ENCODE measurements around the gene WDR55. TPM values are rescaled to one million over a fixed set of nuclear protein-coding genes. Genes with fewer than 3 reads are reported as not detected.
"Not testable (repeated sequence)": the region's sequence is repeated elsewhere in the genome, so short reads cannot be mapped to it uniquely, and the experiment has no call there.

The WDR55 gene, protein sequence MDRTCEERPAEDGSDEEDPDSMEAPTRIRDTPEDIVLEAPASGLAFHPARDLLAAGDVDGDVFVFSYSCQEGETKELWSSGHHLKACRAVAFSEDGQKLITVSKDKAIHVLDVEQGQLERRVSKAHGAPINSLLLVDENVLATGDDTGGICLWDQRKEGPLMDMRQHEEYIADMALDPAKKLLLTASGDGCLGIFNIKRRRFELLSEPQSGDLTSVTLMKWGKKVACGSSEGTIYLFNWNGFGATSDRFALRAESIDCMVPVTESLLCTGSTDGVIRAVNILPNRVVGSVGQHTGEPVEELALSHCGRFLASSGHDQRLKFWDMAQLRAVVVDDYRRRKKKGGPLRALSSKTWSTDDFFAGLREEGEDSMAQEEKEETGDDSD
- total RNA-seq = 41.1 and 45.1 TPM in 2 replicates

DNA sequence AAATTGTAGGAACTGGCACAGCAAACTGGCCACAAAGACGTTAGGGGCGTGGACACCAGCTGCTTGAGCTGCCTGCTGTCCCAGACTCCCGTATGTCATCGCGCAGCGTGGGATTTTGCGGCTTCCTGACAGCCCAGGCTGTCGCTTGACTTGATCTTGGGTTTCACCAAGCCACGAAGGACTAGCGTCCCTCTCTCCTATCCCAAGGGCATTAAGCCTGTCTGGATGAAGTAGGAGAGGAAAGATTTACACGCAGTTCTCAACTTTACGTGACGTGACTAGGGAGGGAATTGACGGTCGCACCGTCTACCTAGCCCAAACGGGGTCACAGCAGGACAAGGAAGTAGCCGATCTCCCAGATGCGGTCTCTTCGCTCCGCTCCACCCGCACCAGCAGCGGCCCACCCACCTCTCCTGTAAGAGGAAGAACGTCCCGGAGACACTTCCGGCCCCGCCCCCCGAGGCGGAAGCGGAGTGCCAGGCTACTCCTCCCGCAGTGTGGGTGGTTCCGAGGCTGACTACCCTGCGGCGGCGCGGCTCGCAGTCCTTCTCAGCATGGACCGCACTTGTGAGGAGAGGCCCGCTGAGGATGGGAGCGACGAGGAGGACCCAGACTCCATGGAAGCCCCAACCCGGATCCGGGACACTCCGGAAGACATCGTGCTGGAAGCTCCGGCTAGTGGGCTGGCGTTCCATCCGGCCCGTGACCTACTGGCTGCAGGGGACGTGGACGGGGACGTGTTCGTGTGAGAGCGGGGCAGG, at the start of gene WDR55:
TSS of gene WDR55 (plus strand) at position 546 of the 761 bp plus-strand sequence. CDS start at position 555, 9 bp downstream.
- DNase-seq = peak; percentile 89

DNA sequence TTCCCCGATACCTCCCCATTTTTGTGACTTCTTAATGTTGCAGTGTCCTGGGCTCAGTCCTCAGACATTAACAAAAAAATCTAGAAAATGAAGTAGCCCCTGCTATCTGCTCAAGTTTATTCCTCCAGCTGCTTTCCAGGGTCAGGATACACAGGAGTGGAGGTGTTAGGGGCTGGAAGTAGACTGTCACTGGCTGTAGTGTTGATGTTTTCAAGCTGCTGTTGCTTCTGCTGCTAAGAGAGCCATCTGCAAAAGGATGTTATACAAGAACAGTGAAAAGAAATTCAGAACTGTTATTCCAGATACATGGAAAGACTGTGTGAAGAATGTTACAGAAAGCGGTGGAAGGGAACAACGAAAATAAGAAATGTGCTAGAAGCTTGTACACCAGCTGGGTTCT, 42.4 kb upstream of the WDR55 start:
- DNase-seq = no peak

DNA sequence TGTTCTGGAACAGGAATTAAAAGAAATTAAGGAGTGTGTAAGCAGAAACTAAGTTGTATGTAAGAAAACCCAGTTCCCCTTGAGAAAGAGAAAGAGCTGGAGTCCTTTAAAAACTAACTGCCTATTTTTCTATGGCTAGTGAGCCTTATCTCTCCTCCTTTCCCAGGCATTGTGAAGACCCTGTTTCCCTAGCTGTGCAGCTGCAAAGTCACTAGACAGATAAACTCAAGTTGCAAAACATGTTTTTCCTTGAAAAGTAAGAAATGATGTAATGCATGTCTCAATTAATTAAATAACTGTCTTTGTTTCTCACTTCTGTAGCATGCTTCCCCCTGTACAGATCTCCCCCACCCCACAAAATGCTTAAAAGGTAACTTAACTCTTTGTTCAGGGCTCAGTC, 41.6 kb upstream of the WDR55 start:
- DNase-seq = not testable (repeated sequence)

DNA sequence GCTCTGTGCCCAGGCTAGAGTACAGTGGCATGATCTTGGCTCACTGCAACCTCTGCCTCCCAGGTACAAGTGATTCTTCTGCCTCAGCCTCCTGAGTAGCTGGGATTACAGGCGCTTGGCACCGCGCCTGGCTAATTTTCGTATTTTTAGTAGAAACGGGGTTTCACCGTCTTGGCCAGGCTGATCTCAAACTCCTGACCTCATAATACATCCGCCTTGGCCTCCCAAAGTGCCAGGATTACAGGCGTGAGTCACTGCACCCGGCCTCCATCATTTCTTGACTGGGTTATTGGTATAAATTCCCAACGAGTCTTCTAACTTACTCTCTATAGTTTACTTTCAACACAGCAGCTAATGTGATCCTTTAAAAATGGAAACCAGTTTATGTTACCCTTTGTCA, 39.8 kb upstream of the WDR55 start:
- not testable (repeated sequence) for DNase-seq

DNA sequence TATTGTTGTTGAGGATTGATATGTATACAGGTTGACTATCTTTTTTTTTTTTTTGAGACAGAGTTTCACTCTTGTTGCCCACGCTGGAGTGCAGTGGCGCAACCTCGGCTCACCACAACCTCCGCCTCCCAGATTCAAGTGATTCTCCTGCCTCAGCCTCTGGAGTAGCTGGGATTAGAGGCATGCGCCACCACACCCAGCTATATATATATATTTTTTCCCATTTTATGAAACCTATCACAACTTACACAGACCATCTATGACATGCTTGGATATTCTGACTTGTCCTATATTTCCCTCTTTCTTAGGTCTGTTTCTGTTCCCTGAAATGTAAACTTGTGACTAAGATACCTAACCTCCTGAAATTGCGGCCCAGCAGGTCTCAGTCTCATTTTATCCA, 36.7 kb upstream of the WDR55 start:
- DNase-seq = no peak

DNA sequence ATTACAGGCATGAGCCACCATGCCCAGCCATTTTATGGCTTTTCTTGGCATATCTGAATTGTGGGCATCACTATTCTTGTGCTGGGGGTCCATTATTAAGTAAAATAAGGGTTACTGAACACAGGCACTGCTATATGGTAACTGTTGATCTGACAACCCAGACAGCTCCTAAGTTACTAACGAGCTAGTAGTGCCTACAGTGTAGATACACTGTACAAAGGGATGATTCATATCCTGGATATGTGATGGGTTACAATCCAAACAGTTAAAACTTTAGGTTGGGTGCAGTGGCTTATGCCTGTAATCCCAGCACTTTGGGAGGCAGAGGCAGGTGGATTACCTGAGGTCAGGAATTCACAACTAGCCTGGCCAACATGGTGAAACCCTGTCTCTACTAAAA, 36.0 kb upstream of the WDR55 start:
- peak; percentile 22 for DNase-seq

DNA sequence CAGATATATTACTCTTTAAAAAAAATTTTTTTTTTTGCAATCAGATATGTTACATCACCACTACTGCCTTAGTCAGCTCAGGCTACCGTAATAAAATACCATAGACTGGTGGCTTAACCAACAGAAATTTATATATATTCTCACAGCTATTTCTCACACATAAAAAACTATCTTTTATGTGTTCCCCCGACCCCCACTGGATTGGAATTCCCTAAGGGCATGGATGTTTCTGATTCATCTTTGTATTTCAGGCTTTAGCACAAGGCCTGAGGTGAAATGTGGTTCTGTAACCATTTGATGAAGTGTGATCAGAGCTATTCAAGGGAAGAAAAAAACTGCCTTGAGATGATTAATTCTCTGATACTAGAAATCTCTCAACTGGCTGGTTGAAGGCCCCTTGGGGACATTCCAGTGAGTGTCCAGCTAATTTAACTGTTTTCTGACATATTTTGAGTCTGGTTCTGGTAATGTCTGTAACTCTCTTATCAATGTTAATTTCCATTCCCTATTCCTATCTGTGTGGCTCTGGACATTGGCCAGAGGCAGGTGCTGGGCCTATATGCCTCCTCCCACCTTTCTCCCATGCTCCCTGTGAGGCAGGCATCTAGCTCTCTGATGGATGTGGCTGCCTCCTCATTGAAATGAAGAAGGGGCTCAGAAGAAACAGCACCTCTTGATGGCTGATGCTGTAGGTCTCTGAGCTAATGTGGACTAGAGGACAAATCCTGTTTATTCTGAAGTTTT, 34.2 kb upstream of the WDR55 start:
- DNase-seq = no peak

DNA sequence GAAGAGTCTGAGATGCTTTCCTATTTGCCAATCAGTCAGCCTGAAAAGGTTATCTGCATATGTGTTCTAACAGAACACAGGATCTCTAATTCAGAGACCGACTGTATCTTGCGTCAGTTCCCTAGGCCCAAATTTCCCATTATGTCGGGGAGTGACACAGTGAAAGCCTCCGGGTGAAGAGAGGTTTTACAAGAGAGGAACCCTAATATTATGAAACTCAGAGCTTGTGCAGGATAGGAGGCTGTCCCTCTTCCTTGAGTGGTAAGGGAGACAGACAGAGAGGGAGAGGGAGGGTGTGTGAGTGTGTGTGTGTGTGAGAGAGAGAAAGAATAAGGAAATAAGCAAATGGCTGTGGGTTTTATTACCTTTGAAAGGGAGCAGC, 33.7 kb upstream of the WDR55 start:
- DNase-seq = no peak

DNA sequence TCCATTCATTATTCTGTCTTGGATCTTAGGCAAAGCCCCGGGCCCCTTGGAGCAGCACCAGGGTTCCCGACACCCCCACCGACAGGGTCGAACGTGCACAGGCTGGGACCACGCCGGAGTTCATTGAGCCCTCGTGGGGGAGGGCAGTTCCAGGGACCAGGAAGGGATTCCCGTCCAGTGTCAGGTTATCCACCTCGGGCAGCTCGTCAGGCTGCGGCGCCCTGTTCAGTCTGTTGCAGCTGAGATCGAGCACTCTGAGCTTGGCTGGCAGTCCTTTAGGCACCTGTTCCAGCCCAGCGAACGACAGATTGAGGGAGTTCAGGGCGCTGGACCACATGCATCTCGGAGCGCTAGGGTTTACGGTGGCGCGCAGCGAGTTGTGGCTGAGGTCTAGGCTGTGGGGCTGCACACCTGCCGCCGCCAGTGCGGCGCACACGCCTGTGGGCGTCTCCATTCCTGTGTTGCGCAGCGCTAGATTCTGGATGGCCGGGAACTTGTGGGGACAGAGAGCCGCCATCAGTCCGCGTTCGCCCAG, 32.8 kb upstream of the WDR55 start:
- DNase-seq = no peak

DNA sequence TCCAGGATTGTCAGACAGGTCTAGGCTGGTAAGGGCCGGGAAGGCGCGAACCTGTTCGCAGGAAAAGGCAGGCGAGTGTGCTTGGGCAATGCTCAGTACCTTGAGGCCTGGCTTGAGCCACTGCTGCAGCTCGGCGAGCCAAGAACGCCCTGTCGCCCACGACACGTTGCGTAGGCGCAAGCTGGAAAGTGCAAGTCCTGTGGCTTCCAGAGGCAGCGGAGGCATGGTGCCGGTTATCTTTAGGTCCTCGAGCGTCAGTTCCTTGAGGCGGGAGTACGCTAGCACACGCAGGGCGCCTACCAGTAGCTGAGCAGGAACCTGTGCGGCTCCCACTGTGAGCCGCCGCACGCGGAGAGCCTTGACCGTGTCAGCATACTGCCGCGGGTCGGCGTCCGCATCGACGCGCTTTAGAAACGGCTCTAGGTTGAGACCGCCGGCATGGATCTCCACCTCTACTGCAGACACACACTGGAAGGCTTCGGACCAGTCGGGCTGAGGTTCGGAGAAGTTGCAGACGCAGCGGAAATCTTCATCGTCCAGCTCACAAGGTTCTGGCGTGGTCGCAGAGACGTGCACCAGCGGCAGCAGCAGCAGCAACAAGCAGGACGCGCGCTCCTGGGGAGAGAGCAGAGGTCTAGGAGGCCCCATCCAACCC, 32.2 kb upstream of the WDR55 start:
- DNase-seq = peak; percentile 61

DNA sequence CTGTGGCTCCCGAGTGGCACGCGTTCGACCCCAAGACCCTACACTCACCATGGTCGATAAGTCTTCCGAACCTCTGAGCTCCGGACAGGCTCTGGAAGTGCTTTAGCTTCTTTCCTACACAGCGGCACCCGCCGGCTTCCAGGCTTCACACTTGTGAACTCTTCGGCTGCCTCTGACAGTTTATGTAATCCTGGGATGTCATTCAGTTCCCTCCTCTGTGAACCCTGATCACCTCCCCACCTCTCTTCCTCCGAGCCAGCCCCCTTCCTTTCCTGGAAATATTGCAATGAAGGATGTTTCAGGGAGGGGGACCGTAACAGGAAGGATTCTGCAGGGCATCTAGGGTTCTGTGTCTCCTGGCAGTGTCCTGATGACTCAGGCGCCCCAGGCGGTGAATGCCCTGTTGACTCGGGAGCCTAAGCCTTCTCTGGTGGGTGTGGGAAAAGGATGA, 31.7 kb upstream of the WDR55 start, which contains the start of gene CD14:
TSS of gene CD14 (minus strand) at position 155 of the 451 bp plus-strand sequence. CDS start at position 51, 104 bp downstream.
- DNase-seq = no peak

DNA sequence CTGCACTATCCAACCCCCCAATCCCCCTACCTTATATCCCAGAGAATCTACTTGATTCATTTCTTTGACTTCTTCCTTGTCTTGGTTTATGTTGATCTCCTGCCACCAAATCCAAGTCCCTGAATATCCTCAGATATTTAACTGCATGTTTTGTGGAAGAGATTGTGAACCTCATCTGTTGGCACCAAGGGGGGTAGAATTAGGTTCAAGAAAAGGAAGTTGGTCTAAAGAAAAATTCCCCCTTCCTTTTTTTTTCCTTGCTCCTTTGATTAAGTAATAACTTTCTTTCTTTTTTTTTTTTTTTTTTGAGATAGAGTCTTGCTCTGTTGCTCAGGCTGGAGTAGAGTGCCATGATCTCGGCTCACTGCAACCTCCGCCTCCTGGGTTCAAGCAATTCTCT, 31.2 kb upstream of the WDR55 start:
- no peak for DNase-seq

DNA sequence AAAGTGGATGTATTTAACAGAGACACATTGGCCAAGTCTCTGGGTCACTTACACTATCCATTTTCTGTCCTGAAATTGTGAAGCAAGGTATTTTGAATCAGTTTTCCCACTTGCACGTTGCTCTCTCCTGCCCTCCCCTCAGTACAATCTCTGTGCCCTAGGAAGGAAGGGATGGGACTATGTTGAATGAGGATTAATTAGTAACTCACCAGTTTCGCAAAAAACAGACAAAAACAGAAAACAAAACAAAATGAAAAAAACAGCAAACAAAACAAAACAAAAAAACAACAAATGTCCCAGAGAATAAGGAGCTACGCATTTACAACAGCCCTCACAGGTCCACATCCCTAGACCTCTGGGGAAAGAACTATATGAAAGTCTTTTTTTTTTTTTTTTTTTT, 30.6 kb upstream of the WDR55 start:
- no peak for DNase-seq

DNA sequence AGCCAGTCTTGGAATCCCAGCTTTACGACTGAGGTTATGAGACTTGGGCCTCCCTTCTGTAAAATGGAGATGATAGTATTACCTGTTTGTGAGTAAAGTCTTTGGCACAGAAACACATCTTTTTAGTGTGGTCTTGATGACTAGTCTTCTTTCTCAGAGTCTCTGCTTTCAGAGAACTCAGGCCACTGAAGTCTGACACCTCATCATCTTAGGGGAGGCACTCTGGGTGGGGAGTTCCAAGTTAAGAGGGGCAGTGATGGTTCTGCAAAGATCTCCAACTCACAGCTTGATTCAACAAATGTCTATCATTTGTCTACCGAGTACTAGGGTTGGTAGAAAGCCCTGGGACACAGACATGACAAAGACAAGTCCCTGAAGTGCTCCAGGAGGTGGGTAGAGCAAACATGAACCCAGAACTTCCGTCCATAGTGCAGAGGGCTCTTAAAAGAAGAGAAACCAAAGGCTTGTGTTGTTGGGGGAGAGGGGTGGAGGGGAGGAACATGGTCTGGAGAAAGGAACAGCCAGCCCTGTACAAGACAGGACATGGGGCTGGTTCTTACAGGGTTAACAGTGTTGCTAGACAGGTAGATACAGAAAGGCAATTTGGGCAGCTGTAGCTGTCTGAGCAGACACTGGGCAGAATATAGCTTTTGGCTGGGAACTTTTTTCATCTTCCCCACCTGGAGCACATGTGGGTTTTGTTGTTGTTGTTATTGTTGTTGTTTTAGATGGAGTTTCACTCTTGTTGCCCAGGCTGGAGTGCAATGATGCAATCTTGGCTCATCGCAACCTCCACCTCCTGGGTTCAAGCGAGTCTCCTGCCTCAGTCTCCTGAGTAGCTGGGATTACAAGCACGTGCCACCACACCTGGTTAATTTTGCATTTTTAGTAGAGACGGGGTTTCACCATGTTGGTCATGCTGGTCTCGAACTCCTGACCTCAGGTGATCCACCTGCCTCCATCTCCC, 29.1 kb upstream of the WDR55 start:
- DNase-seq = no peak

DNA sequence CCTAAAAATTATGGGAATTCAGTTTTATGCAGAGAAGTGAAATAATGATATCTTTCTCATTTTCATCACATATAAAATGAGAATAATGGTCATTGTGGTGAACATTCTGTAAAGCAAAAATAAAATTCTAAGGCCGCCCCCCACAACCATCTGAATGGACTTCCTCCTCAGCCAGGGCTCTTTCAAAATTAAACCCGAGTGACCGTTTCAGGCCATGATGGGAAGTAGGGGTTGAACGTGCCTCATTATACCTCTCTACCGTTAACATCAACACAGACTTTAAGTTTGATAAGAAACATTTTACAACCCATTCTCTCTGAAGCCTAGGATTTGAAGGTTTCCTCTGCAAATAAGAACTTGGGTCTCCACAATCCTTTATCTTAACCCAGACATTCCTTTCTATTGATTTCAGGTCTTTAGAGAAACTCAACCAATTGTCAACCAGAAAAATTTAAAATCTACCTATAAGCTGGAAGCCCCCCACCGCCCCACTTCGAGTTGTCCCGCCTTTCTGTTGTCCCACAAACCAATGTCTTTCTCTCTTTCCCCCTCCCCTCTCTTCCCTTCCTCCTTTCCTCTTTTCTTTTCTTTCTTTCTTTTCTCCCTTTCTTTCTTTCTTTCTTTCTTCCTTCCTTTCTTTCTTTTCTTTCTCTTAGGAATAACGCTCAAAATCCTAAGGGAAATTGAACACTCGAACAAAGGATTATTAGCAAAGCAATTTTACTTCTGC, 27.2 kb upstream of the WDR55 start:
- DNase-seq = no peak

DNA sequence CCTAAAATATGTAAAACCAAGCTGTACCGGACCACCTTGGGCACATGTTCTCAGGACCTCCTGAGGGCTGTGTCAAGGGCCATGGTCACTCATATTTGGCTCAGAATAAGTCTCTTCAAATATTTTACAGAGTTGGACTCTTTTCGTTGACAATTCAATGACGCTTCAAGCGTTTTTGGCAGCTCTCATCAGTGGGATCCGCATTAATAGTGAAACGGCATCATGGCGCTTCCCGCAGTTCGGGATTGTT, 25.9 kb upstream of the WDR55 start:
- DNase-seq = not testable (repeated sequence)

DNA sequence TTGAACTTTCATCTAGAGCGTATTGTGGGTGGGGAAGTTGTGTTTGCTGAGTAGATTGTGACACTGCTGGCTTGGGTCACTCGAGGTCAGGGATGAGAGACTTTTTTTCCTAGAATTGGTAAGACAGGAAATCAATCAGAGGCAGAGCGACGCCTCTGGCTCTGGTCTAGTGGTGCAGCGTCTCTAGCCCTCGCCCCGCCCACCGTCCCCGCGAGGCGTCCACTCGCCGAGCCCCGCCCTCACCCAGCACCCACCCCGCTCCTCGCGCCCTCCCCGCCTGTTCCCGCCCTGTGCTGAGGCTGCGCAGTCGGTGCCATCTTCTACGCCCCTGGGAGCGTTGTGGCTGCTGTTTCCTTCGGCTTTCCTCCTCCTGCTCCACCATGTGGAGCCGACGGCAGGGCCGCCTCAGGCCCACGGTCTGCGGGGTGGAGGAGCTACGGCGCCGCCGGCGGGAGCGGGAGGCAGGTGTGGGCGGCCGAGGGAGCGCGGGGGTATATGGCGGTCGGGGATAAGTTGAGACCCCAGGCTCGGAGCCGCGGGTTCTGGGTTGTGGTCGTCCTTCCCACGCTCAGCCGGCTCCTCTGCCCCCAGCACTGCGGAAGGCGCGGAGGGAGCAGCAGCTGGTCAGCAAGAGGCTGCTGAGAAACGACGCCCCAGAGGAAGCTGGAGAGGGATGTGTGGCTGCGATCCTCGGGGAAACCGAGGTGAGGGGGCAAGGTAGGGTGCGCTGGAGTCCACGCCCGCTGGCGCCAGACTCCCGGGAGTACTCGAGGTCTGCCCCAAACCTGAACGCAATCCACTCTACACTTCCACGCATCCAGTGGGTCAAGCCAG, 25.3 kb upstream of the WDR55 start, which contains the start of gene TMCO6:
TSS of gene TMCO6 (plus strand) at position 304 of the 834 bp plus-strand sequence. CDS start at position 381, 77 bp downstream.
- DNase-seq = peak; percentile 97

DNA sequence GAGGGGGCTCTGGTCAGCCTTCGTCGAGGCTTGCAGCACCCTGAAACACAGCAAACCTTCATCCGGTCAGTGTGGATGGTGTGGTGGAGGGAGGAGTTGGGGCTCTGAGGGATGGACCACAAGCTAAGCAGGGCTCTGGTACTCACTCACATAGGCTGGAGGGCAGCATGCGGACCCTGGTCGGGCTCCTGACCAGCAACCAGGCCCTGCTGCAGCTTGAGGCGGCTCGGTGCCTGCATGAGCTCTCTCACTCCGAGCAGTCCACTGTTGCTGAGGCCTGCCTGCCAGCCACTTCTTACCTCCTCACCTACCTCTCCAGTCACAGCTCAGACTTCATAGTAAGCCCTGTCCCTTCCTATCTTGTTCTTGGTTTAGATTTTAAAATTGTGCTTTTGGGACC, 23.0 kb upstream of the WDR55 start:
- DNase-seq = no peak

DNA sequence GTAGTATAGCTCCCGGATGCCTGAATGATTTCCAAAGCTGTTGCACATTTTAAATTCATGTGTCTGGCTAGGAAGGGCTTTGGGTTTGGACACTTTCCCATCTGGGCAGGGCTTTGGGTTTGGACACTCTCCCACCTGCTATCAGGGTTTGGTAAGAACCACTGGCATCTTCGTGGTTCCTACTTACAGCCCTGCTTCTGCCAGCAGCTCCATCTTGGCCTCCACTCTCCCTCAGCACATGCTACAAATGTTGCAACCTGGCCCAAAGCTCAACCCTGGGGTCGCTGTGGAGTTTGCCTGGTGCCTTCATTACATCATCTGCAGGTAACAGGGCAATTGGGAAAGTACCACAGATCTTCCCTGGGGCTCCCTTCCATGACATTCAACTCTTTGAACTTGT, 22.0 kb upstream of the WDR55 start:
- DNase-seq = no peak

DNA sequence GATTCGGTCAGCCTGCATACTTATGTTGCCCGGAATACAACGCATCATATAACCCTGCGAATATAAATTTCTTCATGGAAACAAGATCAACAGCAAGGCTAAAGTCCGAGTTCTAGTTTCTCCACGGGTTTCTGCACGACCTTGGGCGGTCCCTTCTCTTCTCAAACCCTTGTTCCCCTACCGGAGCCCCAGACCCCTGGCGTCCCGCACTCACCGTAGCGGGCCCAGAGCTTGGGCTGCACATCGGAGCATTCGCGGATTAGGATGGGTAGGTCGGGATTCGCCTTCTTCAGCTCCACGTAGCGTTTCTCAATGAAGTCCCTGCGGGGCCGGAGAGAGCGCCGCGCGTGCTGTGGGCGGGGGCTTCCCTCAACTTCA, 17.7 kb upstream of the WDR55 start:
- DNase-seq = peak; percentile 23

Data from dermis blood vessel endothelial cell (primary cell).